GM19397 (cell line): Measurements from ENCODE around the gene GTPBP1.

ENCODE experiments used
- ATAC-seq: cut with Tn5 transposase; IDR thresholded peaks from one replicate; pipeline ENCODE4 v1.9.1; 2021; ENCODE audit warnings: mild to moderate bottlenecking, moderate library complexity; ENCODE audit not compliant: unreplicated experiment

GTPBP1 gene

DNA sequence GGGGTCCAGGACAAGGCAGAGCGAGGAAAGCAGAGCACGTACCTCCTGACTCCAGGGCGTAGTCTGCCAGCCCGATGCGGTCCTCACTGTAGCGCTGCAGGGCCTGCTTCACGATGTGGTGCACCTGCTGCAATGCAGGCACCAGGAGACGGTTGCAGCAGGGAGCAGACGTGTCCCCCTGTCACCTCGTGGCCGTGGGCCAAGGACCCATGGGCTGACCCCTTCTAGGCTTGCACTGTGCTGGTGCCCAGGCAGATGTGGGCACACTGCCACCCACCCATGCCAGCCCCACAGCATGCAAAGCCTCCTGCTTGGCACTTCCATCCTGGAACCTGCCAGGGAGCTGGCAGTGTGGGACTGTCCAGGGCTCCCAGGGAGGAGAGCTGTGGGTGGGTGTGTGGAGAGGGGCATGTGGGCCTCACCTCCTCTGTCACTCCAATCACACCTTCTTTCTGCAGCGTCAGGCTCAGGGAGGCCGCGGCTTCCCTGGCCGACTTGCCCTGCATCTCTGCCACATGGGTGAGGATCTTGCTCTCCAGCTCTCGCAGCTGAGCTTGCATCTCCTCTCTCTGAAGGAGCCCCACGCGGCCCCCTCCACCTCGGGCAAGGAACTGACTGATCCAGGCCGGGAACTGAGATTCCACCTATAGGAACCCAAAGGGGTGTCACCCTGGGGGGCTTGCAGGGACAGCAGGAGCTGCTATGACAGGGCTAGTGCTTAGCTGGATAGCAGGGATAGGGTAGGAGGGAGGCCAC lies 33.7 kb downstream of the GTPBP1 start:
- no peak for ATAC-seq

- ATAC-seq: no peak
Measured at GRCh38 chr22:38740116-38740723, 34.5 kb downstream of the GTPBP1 start.

DNA sequence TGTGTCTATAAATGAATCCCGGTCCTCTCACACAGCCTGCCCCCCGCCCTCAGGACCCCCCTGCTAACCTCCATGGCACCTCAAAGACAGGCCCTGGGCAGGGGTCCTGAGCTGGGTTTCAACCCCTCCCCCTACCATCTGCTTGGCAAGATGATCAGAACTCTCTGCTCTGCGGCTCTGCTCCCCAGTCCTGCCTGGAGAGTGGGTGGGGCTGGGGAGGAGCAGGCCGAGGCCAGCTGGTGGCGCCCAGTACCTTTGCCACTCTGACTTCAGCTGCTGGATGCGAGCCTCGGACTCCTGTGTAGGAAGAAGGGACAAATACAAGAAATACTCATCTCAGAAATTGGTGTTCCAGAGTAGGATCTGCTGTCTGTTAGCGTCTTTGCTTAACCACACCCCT lies 35.0 kb downstream of the GTPBP1 start:
- no peak for ATAC-seq

DNA sequence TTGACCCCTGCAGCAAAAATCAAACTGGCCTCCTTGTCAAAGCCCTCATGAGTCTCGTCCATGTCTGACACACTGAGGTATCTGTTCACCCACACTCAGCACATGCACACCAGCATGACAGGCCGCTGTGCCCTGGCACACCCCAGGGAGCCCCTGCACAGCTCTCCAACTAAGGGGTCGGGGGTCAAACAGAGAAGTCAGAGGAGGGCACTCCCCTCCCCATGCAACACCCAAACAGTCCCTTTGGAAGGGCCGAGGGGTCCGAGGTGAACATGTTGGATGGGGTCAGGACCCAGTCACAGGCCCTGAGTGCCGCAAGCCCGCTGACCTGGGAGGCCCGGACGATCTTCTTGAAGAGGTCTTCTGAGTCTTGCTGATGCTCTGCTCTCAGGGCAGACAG lies 35.4 kb downstream of the GTPBP1 start:
- no peak for ATAC-seq

DNA sequence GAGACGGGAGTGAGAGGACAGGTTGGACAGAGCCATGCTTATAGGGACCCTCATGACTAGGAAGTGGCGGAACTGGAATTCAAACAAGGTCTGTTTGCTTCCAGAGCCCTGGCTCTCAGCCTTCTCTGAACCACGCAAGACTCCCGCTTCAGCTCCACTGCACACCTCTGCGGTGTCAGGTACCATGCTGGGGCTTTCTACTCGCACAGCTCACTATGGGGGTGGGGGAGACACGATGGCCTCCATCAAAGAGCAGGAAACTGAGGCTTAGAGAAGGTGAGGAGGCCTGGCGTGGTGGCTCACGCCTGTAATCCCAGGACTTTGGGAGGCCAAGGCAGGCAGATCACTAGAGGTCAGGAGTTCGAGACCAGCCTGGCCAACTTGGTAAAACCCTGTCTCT lies 35.8 kb downstream of the GTPBP1 start:
- no peak for ATAC-seq

DNA sequence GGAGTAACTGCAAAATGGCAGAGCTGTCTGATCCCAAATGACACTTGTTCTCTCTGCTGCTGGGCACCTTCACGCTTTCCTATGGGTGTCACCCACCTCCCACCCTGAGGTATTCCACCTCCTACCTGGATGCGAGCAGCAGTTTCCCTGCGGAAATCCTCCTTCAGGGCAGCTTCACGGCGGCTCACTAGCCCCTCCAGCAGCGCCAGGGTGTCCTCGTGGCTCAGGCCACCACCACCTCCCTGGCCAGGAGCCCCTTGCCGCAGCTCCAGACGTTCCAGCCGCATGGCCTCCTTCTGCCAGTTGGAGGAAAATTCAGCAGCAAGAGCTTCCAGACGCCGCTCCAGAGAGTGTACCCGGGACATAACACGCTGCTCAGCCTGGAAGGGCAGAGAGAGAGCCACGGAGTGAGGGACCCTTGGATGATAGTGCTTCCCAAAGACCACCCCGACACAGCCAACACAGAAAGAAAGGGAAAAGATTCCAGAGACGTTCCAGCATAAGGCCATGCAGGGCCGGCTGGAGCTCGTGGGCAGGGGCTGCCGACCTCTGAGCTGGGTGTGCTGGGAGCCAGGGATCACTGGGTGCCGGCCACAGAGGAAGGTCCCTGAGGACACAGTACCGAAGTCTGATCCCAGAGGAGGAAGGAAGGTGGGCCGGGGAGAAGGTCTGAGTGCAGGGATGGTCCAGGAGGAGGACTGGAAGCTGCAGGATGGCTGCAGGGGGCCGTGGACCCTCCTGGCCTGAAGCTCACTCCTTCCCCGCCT lies 36.6 kb downstream of the GTPBP1 start:
- no peak for ATAC-seq

- ATAC-seq: no peak
Measured at GRCh38 chr22:38744981-38745380, 39.2 kb downstream of the GTPBP1 start.

DNA sequence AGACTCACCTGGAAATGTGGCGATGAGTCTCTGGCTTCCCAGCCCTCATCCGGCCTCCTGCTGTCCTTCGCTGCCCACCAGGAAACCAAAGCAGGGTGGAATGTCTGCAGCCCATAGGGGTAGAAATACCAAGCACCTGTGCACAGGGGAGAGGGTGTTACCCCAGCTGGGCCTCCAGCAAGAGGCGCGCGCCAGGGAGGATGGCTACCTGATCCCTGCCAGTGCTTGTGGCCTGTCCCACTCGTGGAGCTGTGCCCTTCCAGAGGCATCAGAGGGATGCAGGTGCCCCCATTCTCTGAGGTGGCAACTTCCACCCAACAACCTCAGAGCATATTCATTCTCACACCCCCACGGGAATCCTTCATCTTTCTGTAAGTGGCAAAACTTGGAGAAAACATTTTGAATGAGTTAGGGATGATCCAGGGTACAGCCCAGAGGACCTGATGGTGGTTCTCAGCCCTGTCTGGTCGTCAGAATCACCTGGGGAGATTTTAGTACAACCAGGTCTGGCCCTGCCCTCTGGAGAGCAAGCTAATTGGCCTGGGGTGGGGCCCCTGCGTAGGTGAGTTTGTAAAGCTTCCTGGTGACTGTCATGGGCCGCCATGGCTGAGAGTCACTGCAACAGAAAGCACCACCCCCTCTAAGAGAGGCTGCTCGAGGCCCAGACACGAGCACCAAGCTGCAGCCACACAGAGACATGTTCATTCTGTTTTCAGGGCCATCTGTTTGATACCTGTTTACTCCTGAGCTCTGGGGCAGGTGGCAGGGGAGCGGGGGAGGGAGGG lies 40.1 kb downstream of the GTPBP1 start:
- no peak for ATAC-seq

- no peak for ATAC-seq
Measured at GRCh38 chr22:38748487-38749136, 42.9 kb downstream of the GTPBP1 start.

- ATAC-seq: no peak
Measured at GRCh38 chr22:38750104-38750503, 44.4 kb downstream of the GTPBP1 start.

- no peak for ATAC-seq
Measured at GRCh38 chr22:38750638-38751037, 44.9 kb downstream of the GTPBP1 start.

DNA sequence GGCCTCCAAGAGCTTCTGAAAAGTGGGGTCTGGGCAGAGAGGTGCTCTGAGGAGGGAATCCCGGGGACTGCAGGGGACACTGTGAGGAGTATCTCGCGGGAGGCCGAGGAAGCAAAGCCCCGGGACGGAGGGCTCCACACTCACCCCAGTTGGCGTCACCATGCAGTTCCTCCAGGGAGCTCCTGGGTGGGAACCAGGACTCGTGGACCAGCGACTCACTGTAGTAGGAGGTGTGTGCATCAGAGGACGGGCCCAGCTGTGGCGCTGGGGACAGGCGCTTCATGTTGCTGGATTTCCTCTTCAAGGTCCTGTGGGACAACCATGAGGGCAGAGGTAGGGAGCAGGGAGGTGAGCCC lies 45.3 kb downstream of the GTPBP1 start:
- ATAC-seq: no peak

GRCh38 chr22:38751422-38752346 lies 45.9 kb downstream of the GTPBP1 start:
- ATAC-seq: no peak

- ATAC-seq: no peak
Measured at GRCh38 chr22:38753948-38754750, 48.4 kb downstream of the GTPBP1 start.

DNA sequence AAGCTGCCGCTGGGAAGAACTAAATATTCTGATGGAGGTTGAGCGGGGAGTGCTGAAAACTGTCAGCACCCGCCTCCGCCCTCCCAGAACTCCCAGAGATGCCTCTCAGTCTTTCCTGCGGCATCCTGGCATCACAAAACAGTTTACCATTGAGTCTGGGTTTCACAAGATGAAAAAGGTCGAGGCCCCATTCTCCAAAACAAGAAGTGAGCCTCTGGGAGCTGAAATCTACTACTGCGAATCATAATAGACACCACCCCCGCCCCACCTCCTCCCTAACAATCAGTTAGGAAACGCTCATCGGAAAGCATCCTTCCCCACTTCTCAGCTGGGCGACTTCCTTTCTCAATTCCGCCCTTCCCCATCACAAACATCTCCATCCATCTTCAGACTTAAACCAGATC lies 49.0 kb downstream of the GTPBP1 start:
- ATAC-seq: no peak

- ATAC-seq: peak; percentile 40
Measured at GRCh38 chr22:38755155-38755910, 49.6 kb downstream of the GTPBP1 start.

DNA sequence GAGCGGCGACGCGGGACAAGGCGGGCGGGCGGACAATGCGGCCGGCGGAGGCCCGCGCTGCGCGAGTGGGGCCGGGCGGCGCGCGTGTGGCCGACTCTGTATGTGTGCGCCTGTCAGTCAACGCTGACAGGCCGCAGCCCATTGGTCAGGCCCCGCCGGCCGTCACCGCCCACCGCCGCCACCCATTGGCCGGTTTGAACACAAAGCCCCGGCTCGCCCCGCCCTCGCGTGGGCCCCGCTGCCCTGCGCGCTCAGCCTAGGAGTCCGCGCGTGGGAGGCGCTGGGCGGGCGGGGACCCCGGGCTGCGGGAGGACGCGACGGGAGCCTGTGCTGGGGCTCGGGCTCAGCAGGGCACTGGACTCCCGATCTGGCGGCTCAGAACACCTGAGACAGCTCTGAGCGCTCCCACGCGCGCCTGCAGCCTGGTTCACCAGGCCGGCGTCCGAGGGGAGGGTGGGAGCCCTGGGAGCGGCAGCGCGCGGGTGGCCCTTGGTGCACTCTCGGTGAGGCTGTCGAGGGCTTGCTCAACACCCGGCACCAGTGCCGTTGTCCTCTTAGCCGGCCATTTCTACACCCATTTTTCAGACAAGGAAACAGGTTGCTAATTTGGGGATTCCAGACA lies 50.3 kb downstream of the GTPBP1 start, which contains the start of gene SUN2:
TSS of gene SUN2 (minus strand) at position 88 of the 622 bp plus-strand sequence. CDS start 3,370 bp downstream, outside the sequence.
- peak; percentile 70 for ATAC-seq
